ENCODE results near the gene CPN2. TPM values are rescaled to one million over a fixed set of nuclear protein-coding genes. Genes with fewer than 3 reads are reported as not detected.

CPN2 gene
- total RNA-seq, 4 donors from 2014 or later = not detected

DNA sequence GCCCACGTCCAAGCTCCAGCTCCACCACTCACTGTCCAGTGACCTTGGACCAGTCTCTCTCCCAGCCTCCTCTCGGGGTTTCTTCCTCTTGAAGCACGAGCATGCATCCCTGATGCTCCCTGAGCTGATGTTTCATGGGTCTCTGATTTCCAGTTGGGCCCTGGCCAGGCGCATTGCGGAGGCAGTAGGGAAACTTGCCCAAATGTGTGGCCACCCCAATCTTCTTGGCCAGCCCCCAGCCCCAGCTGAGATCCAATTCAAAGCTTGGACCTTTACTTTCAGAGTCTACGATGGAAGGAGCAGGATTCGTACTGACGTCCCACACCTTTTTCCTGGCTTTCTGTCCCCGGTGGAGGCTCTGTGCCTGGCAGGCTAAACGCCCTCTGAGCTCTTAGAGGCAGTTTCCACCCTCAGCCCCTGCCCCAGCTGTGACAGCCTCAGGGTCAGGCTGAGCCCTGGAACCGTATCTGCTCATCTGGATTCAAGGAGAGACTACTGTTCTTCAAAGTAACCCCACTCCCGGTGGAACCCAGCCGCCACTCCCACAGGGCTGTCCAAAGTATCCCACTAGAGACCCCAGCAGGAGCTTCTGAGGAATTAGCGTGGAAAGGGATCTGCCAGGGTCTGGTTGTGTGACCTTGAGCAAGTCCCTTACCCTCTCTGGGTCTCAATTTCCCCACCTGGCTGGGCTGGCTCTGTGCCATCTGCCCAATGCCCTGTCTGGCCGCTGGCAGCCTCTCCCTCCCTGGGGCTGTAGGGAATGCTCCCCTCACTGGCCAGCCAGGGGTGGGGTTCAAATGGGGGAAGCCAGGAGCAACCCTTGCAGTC lies 37.4 kb downstream of the CPN2 start:
- intact Hi-C loops (cut with DNase I) = loop anchor here (2.0 to 10.0 kb wide), 7 partner anchors 46 to 649 kb away; no protein-coding TSS in a partner anchor
- no peak for TF ChIP-seq POLR2A (IDR thresholded peaks at IDR 0.05; ENCODE audit: low read depth)
- TF ChIP-seq POLR2AphosphoS5 (IDR thresholded peaks at IDR 0.05) = peak in 1 of 2 donors; percentile 20
- TF ChIP-seq CTCF (IDR thresholded peaks at IDR 0.05) = peak in 1 of 3 experiments; percentile 15
- TF ChIP-seq EP300 (IDR thresholded peaks at IDR 0.05) = no peak
- Histone ChIP-seq H3K27me3 (peaks cover 0 to 10% (median 0%) of the 10 kb centered on the region in 4 donors), H3K36me3 (no peaks in the 10 kb centered on the region), H3K4me3 (no peak overlapping the region), H3K4me1 (peaks cover 30 to 65% (median 62%) of the 10 kb centered on the region in 4 donors), H3K9me3 (peaks cover 0 to 5% (median 1%) of the 10 kb centered on the region in 4 donors), H3K27ac (replicated peaks in 1 of 4) (peak overlapping the region; percentile 67 to 81 (median 74))
- no peak for DNase-seq (ENCODE audit: extremely low spot score)
- 52% methylated on average over 14 of the region's 15 CpGs for WGBS

GRCh38 chr3:194312743-194313281 lies 38.3 kb downstream of the CPN2 start:
- WGBS = 8% methylated on average over 16 of the region's 16 CpGs
- DNase-seq (ENCODE audit: extremely low spot score) = peak; percentile 95
- no peaks in the 10 kb centered on the region for H3K9me3 ChIP-seq
- H3K36me3 ChIP-seq = no peaks in the 10 kb centered on the region
- peak overlapping the region; percentile 67 to 81 (median 74) for H3K27ac ChIP-seq (replicated peaks in 1 of 4)
- H3K27me3 ChIP-seq = peaks cover 0 to 4% (median 0%) of the 10 kb centered on the region in 4 donors
- TF ChIP-seq POLR2AphosphoS5 (IDR thresholded peaks at IDR 0.05) (peak; percentile 67 to 74), CTCF (IDR thresholded peaks at IDR 0.05) (no peak), POLR2A (IDR thresholded peaks at IDR 0.05; ENCODE audit: low read depth) (no peak), EP300 (IDR thresholded peaks at IDR 0.05) (peak; percentile 9)
- peaks cover 30 to 65% (median 59%) of the 10 kb centered on the region in 4 donors for H3K4me1 ChIP-seq
- intact Hi-C loops (cut with DNase I) = loop anchor here (2.0 to 10.0 kb wide), 5 partner anchors 46 to 648 kb away; no protein-coding TSS in a partner anchor
- peak overlapping the region in 1 of 4 donors; percentile 11 for H3K4me3 ChIP-seq

GRCh38 chr3:194312186-194312742 lies 38.9 kb downstream of the CPN2 start:
- Histone ChIP-seq H3K36me3 (no peaks in the 10 kb centered on the region), H3K27me3 (peaks cover 0 to 4% (median 0%) of the 10 kb centered on the region in 4 donors), H3K4me1 (peaks cover 30 to 65% (median 59%) of the 10 kb centered on the region in 4 donors), H3K27ac (replicated peaks in 1 of 4) (peak overlapping the region; percentile 67 to 81 (median 74)), H3K9me3 (no peaks in the 10 kb centered on the region), H3K4me3 (no peak overlapping the region)
- intact Hi-C loops (cut with DNase I) = loop anchor here (2.0 to 10.0 kb wide), 5 partner anchors 45 to 647 kb away; no protein-coding TSS in a partner anchor
- DNase-seq (ENCODE audit: extremely low spot score) = no peak
- TF ChIP-seq CTCF (IDR thresholded peaks at IDR 0.05) (no peak), POLR2AphosphoS5 (IDR thresholded peaks at IDR 0.05) (peak in 1 of 2 donors; percentile 63)
- WGBS = 46% methylated on average over 7 of the region's 7 CpGs

DNA sequence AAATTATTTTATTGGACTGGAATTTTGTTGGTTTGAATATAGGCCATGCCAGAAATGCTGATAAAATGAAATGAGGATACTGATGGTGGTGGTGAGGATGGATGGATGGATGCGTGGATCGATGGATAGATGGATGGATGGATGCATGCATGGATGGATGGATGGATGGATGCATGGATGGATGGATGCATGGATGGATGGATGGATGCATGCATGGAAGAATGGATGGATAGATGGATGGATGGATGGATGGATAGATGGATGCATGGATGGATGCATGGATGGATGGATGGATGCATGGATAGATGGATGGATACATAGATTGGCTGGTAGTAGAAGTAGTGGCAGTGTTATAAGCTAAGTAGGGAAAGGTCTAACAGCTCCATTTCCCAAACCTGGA lies 40.1 kb downstream of the CPN2 start:
- Histone ChIP-seq H3K4me1 (peaks cover 28 to 63% (median 54%) of the 10 kb centered on the region in 4 donors), H3K9me3 (no peaks in the 10 kb centered on the region), H3K4me3 (no peak overlapping the region), H3K27ac (replicated peaks in 1 of 4) (no peak overlapping the region), H3K36me3 (no peaks in the 10 kb centered on the region), H3K27me3 (no peaks in the 10 kb centered on the region)
- intact Hi-C loops (cut with DNase I) = loop anchor here (5.0 to 10.0 kb wide), 4 partner anchors 44 to 646 kb away; no protein-coding TSS in a partner anchor
- WGBS = 98% methylated on average over 2 of the region's 2 CpGs
- TF ChIP-seq CTCF (IDR thresholded peaks at IDR 0.05) (no peak), POLR2A (IDR thresholded peaks at IDR 0.05; ENCODE audit: low read depth) (no peak), EP300 (IDR thresholded peaks at IDR 0.05) (no peak), POLR2AphosphoS5 (IDR thresholded peaks at IDR 0.05) (no peak)
- DNase-seq (ENCODE audit: extremely low spot score) = no peak

All from esophagus muscularis mucosa (tissue), 4 donors.